Measurements from ENCODE around the gene PRKCH.

DNA sequence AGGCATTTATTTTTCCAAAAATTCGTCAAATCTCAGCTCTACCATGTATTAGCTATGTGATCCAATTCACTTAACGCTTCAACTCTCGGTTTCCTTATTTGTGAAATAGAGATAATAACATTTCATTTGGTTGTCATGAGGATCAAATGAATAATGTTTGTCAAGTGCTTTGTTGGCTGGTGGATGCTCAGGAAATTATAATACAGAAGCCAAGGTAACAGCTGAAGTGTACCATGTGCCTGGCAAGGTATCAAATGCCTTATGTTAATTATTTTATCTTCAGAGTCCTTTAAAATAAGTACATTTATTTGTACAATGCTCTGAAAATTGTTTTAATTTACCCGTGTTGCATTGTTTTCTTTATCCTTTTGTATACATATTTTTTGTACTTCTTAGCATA, 6.1 kb upstream of the PRKCH start:
- TF ChIP-seq POLR2A (IDR thresholded peaks at IDR 0.05; ENCODE audit: extremely low read depth, insufficient read length): no peak
- TF ChIP-seq, protein P1, sequence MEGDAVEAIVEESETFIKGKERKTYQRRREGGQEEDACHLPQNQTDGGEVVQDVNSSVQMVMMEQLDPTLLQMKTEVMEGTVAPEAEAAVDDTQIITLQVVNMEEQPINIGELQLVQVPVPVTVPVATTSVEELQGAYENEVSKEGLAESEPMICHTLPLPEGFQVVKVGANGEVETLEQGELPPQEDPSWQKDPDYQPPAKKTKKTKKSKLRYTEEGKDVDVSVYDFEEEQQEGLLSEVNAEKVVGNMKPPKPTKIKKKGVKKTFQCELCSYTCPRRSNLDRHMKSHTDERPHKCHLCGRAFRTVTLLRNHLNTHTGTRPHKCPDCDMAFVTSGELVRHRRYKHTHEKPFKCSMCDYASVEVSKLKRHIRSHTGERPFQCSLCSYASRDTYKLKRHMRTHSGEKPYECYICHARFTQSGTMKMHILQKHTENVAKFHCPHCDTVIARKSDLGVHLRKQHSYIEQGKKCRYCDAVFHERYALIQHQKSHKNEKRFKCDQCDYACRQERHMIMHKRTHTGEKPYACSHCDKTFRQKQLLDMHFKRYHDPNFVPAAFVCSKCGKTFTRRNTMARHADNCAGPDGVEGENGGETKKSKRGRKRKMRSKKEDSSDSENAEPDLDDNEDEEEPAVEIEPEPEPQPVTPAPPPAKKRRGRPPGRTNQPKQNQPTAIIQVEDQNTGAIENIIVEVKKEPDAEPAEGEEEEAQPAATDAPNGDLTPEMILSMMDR (IDR thresholded peaks at IDR 0.05; ENCODE audit: low read depth, low read length): no peak
- TF ChIP-seq, protein P2, sequence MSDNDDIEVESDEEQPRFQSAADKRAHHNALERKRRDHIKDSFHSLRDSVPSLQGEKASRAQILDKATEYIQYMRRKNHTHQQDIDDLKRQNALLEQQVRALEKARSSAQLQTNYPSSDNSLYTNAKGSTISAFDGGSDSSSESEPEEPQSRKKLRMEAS (IDR thresholded peaks at IDR 0.05; ENCODE audit: low read depth, low read length): no peak

Data from NB4 (cell line).